WTC11 (cell line): ENCODE results near the gene OR52E1.

Source experiments
- AFF4 ChIP-seq: sonication (generic); formaldehyde crosslinking; IDR thresholded peaks from 2 replicates; pipeline ENCODE4 v1.8.1; 2023; ENCODE audit warnings: mild to moderate bottlenecking, missing genetic modification reagents, borderline replicate concordance
- ATF2 ChIP-seq: sonication (generic); formaldehyde crosslinking; IDR thresholded peaks from 2 replicates; pipeline ENCODE4 v1.8.1; 2022; ENCODE audit warnings: low read depth, missing genetic modification reagents, borderline replicate concordance
- CREB1 ChIP-seq: sonication (generic); formaldehyde crosslinking; IDR thresholded peaks from 2 replicates; pipeline ENCODE4 v1.8.0; 2023; ENCODE audit warnings: mild to moderate bottlenecking, missing genetic modification reagents
- CTCF ChIP-seq: fragments of 200-600 bp; IDR thresholded peaks from 2 replicates; pipeline ENCODE4 v1.8.0; 2022; ENCODE audit warnings: antibody characterized with exemption
- ERG ChIP-seq: fragments of 250-450 bp; sonication (Bioruptor Pico); IDR thresholded peaks from 2 replicates; pipeline ENCODE4 v1.8.0; 2021; ENCODE audit warnings: mild to moderate bottlenecking
- ETV6 ChIP-seq: sonication (generic); formaldehyde crosslinking; IDR thresholded peaks from 2 replicates; pipeline ENCODE4 v1.8.1; 2022; ENCODE audit warnings: mild to moderate bottlenecking, missing genetic modification reagents
- FOXK1 ChIP-seq: sonication (generic); formaldehyde crosslinking; IDR thresholded peaks from 2 replicates; pipeline ENCODE4 v1.8.0; 2022; ENCODE audit warnings: mild to moderate bottlenecking, moderate library complexity, missing genetic modification reagents
- GABPB1 ChIP-seq: sonication (generic); formaldehyde crosslinking; IDR thresholded peaks from 2 replicates; pipeline ENCODE4 v1.8.1; 2023; ENCODE audit warnings: mild to moderate bottlenecking, missing genetic modification reagents
- NR3C1 ChIP-seq: sonication (generic); formaldehyde crosslinking; conservative IDR thresholded peaks from 2 replicates; pipeline ENCODE4 v1.8.1; 2023; ENCODE audit warnings: low read depth, mild to moderate bottlenecking, missing genetic modification reagents
- PREB ChIP-seq: sonication (generic); formaldehyde crosslinking; IDR thresholded peaks from 2 replicates; pipeline ENCODE4 v1.8.1; 2022; ENCODE audit warnings: mild to moderate bottlenecking, missing genetic modification reagents, moderate library complexity, borderline replicate concordance
- TCF7 ChIP-seq: sonication (generic); formaldehyde crosslinking; IDR thresholded peaks from 2 replicates; pipeline ENCODE4 v1.8.0; 2022; ENCODE audit warnings: mild to moderate bottlenecking, low read depth, missing genetic modification reagents, moderate library complexity
- ZNF416 ChIP-seq: fragments of 250-450 bp; sonication (Bioruptor Pico); IDR thresholded peaks from 2 replicates; pipeline ENCODE4 v1.9.0; 2021; ENCODE audit warnings: mild to moderate bottlenecking, inconsistent platforms

- TF ChIP-seq ZNF416 (CRISPR knock-in tag), result no peak
- no peak for TF ChIP-seq NR3C1
- no peak for TF ChIP-seq FOXK1 (CRISPR knock-in tag)
- TF ChIP-seq CTCF, result no peak
- no peak for TF ChIP-seq CREB1 (CRISPR knock-in tag)
- no peak for TF ChIP-seq TCF7 (CRISPR knock-in tag)
- TF ChIP-seq PREB (CRISPR knock-in tag), result no peak
- TF ChIP-seq ETV6, result no peak
- no peak for TF ChIP-seq GABPB1 (CRISPR knock-in tag)
- no peak for TF ChIP-seq ATF2 (CRISPR knock-in tag)
- TF ChIP-seq AFF4, result no peak
- no peak for TF ChIP-seq ERG (CRISPR knock-in tag)
Observed at GRCh38 chr11:5107285-5107684, 37.9 kb downstream of the OR52E1 start.
